ENCODE results near the gene NBPF11.
"Not testable (repeated sequence)": the region's sequence is repeated elsewhere in the genome, so short reads cannot be mapped to it uniquely, and the experiment has no call there.

DNA sequence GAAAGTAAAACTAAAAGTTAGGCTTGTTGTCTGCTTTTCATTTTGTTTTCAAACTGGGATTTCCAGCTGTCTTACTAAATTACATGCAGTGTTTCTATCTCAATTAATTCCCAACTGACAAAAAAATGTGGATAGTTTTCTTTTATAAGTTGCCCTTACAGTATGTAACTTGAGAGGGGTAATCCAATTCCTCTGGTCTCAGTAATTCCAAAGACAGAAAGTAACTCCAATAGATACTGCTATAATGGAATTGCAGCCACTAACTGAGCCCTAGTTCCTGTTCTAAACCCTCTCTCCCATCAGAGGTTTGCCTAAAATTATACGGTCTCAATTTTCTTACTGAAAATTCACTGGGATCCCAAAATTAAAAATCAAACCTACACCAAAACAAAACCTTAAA, 83.5 kb downstream of the NBPF11 start:
- TF ChIP-seq, protein P1, sequence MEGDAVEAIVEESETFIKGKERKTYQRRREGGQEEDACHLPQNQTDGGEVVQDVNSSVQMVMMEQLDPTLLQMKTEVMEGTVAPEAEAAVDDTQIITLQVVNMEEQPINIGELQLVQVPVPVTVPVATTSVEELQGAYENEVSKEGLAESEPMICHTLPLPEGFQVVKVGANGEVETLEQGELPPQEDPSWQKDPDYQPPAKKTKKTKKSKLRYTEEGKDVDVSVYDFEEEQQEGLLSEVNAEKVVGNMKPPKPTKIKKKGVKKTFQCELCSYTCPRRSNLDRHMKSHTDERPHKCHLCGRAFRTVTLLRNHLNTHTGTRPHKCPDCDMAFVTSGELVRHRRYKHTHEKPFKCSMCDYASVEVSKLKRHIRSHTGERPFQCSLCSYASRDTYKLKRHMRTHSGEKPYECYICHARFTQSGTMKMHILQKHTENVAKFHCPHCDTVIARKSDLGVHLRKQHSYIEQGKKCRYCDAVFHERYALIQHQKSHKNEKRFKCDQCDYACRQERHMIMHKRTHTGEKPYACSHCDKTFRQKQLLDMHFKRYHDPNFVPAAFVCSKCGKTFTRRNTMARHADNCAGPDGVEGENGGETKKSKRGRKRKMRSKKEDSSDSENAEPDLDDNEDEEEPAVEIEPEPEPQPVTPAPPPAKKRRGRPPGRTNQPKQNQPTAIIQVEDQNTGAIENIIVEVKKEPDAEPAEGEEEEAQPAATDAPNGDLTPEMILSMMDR (conservative IDR thresholded peaks at IDR 0.05 in 1 of 2, IDR thresholded peaks at IDR 0.05 in 1 of 2; ENCODE audit: low read depth in 1 of 2, low read length in 2 of 2), result not testable (repeated sequence)
- TF ChIP-seq EZH2 (IDR thresholded peaks at IDR 0.05; ENCODE audit: low read length, missing control alignments), result not testable (repeated sequence)
